ENCODE data around the gene RGP1. TPM values are rescaled to one million over a fixed set of nuclear protein-coding genes. Genes with fewer than 3 reads are reported as not detected.

The RGP1 gene
- total RNA-seq, 1 donor from 2014 or later, result 33.9 TPM

DNA sequence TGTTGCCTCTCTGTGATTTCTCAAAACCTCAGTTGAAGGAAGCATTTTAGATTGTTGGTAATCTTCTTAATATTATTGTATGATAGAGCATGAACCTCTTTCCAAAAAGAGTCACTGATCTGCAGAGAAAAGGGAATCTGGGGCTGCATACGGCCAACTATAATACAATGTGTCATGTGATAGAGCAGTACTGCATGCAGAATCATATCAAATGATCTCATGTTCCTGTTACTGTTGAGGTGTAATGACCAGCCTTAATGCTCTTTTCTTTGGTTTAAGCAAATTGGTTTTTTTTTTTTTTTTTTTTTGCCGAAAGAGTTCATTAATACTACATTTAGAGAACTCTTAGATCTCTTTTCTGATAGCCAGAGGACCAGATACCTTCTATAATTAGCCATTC is 17.9 kb downstream of the RGP1 start:
- Mint-ChIP-seq H3K36me3 (no peaks in the 10 kb centered on the region), H3K9me3 (no peaks in the 10 kb centered on the region), H3K27ac (no peak overlapping the region), H3K4me1 (no peaks in the 10 kb centered on the region), H3K27me3 (ENCODE audit: low read depth) (no peaks in the 10 kb centered on the region), H3K4me3 (no peak overlapping the region)
- DNase-seq (ENCODE audit: low spot score in 2 of 2, unreplicated experiment in 2 of 2), result no peak
- TF ChIP-seq, protein P1, sequence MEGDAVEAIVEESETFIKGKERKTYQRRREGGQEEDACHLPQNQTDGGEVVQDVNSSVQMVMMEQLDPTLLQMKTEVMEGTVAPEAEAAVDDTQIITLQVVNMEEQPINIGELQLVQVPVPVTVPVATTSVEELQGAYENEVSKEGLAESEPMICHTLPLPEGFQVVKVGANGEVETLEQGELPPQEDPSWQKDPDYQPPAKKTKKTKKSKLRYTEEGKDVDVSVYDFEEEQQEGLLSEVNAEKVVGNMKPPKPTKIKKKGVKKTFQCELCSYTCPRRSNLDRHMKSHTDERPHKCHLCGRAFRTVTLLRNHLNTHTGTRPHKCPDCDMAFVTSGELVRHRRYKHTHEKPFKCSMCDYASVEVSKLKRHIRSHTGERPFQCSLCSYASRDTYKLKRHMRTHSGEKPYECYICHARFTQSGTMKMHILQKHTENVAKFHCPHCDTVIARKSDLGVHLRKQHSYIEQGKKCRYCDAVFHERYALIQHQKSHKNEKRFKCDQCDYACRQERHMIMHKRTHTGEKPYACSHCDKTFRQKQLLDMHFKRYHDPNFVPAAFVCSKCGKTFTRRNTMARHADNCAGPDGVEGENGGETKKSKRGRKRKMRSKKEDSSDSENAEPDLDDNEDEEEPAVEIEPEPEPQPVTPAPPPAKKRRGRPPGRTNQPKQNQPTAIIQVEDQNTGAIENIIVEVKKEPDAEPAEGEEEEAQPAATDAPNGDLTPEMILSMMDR (IDR thresholded peaks at IDR 0.05; ENCODE audit: unreplicated experiment), result no peak

GRCh38 chr9:35767458-35767857 is 18.4 kb downstream of the RGP1 start:
- Mint-ChIP-seq H3K36me3 (no peaks in the 10 kb centered on the region), H3K27ac (no peak overlapping the region), H3K9me3 (no peaks in the 10 kb centered on the region), H3K27me3 (ENCODE audit: low read depth) (no peaks in the 10 kb centered on the region), H3K4me1 (no peaks in the 10 kb centered on the region), H3K4me3 (no peak overlapping the region)
- no peak for DNase-seq (ENCODE audit: low spot score in 2 of 2, unreplicated experiment in 2 of 2)
- TF ChIP-seq, protein P1 (IDR thresholded peaks at IDR 0.05; ENCODE audit: unreplicated experiment), result no peak

- TF ChIP-seq, protein P1 (IDR thresholded peaks at IDR 0.05; ENCODE audit: unreplicated experiment), result no peak
- Mint-ChIP-seq H3K4me3 (no peak overlapping the region), H3K4me1 (no peaks in the 10 kb centered on the region), H3K36me3 (no peaks in the 10 kb centered on the region), H3K27ac (no peak overlapping the region), H3K27me3 (ENCODE audit: low read depth) (no peaks in the 10 kb centered on the region), H3K9me3 (no peaks in the 10 kb centered on the region)
- no peak for DNase-seq (ENCODE audit: low spot score in 2 of 2, unreplicated experiment in 2 of 2)
Observed at GRCh38 chr9:35769763-35770162, 20.7 kb downstream of the RGP1 start.

GRCh38 chr9:35771075-35771433 is 22.0 kb downstream of the RGP1 start:
- no peak overlapping the region for H3K4me3 Mint-ChIP-seq
- no peaks in the 10 kb centered on the region for H3K27me3 Mint-ChIP-seq (ENCODE audit: low read depth)

GRCh38 chr9:35771534-35771933 is 22.4 kb downstream of the RGP1 start:
- Mint-ChIP-seq H3K27me3 (ENCODE audit: low read depth) (no peaks in the 10 kb centered on the region), H3K27ac (no peak overlapping the region), H3K4me1 (peaks cover 8% of the 10 kb centered on the region), H3K36me3 (no peaks in the 10 kb centered on the region), H3K9me3 (no peaks in the 10 kb centered on the region), H3K4me3 (no peak overlapping the region)
- TF ChIP-seq, protein P1 (IDR thresholded peaks at IDR 0.05; ENCODE audit: unreplicated experiment), result no peak
- no peak for DNase-seq (ENCODE audit: low spot score in 2 of 2, unreplicated experiment in 2 of 2)

More at GRCh38 chr9:35771075-35771433, 22.0 kb downstream of the RGP1 start:
- Mint-ChIP-seq H3K4me1 (peaks cover 6% of the 10 kb centered on the region), H3K36me3 (no peaks in the 10 kb centered on the region), H3K27ac (no peak overlapping the region), H3K9me3 (no peaks in the 10 kb centered on the region)
- DNase-seq (ENCODE audit: low spot score in 2 of 2, unreplicated experiment in 2 of 2), result no peak
- TF ChIP-seq, protein P1 (IDR thresholded peaks at IDR 0.05; ENCODE audit: unreplicated experiment), result no peak

- DNase-seq (ENCODE audit: low spot score in 2 of 2, unreplicated experiment in 2 of 2), result no peak
- no peaks in the 10 kb centered on the region for H3K27me3 Mint-ChIP-seq (ENCODE audit: low read depth)
- TF ChIP-seq, protein P1 (IDR thresholded peaks at IDR 0.05; ENCODE audit: unreplicated experiment), result no peak
- no peak overlapping the region for H3K4me3 Mint-ChIP-seq
- H3K4me1 Mint-ChIP-seq, result peaks cover 8% of the 10 kb centered on the region
- no peaks in the 10 kb centered on the region for H3K9me3 Mint-ChIP-seq
- H3K36me3 Mint-ChIP-seq, result no peaks in the 10 kb centered on the region
- no peak overlapping the region for H3K27ac Mint-ChIP-seq
Observed at GRCh38 chr9:35771943-35772342, 22.9 kb downstream of the RGP1 start.

Data from mesothelial cell of epicardium (in vitro differentiated cells).